Loucy (cell line): Measurements from ENCODE around the gene UBTD2.
A peak's percentile ranks its signal among the peaks of the same experiment; 100 is the strongest.
"Not testable (repeated sequence)": the region's sequence is repeated elsewhere in the genome, so short reads cannot be mapped to it uniquely, and the experiment has no call there.

Source experiments
- H2AFZ ChIP-seq: fragments of 200-600 bp; sonication (generic); 2 replicates; pipeline ENCODE4 v1.6.0; 2016; ENCODE audit warnings: antibody characterized with exemption, mild to moderate bottlenecking, low read length, moderate library complexity
- H3F3A ChIP-seq: fragments of 200-600 bp; 2 replicates; pipeline ENCODE4 v1.6.0; 2016; ENCODE audit warnings: antibody characterized with exemption, low read depth, mild to moderate bottlenecking
- H3K27me3 ChIP-seq: fragments of 200-600 bp; sonication (generic); 2 replicates; pipeline ENCODE4 v1.6.1; 2014; ENCODE audit warnings: low read length, mild to moderate bottlenecking; ENCODE audit not compliant: insufficient read depth, poor library complexity, severe bottlenecking
- H3K36me3 ChIP-seq: fragments of 200-600 bp; sonication (generic); 2 replicates; pipeline ENCODE4 v1.6.1; 2016; ENCODE audit warnings: low read length; ENCODE audit not compliant: insufficient read depth
- H3K4me1 ChIP-seq: fragments of 200-600 bp; sonication (generic); 2 replicates; pipeline ENCODE4 v1.5.1; 2014; ENCODE audit warnings: low read length, mild to moderate bottlenecking; ENCODE audit not compliant: insufficient read depth, poor library complexity, severe bottlenecking
- H3K4me2 ChIP-seq: fragments of 200-600 bp; sonication (generic); 2 replicates; pipeline ENCODE4 v1.6.0; 2014; ENCODE audit warnings: antibody characterized with exemption, low read length, low read depth, mild to moderate bottlenecking; ENCODE audit not compliant: poor library complexity, severe bottlenecking
- H3K4me3 ChIP-seq: fragments of 200-600 bp; sonication (generic); 2 replicates; pipeline ENCODE4 v1.5.1; 2014; ENCODE audit warnings: low read length, mild to moderate bottlenecking, mixed read lengths; ENCODE audit not compliant: poor library complexity, severe bottlenecking
- H3K79me2 ChIP-seq: fragments of 200-600 bp; sonication (generic); 2 replicates; pipeline ENCODE4 v1.6.1; 2014; ENCODE audit warnings: low read length; ENCODE audit not compliant: insufficient read depth
- H3K9ac ChIP-seq: fragments of 200-600 bp; sonication (generic); 2 replicates; pipeline ENCODE4 v1.6.0; 2014; ENCODE audit warnings: mild to moderate bottlenecking, low read depth, low read length, moderate library complexity; ENCODE audit not compliant: poor library complexity, severe bottlenecking
- H3K9me2 ChIP-seq: fragments of 200-600 bp; sonication (generic); replicated peaks from 2 replicates; pipeline ENCODE4 v1.6.1; 2016; ENCODE audit warnings: low read depth, low read length, mixed read lengths
- H3K9me3 ChIP-seq: fragments of 200-600 bp; sonication (generic); 2 replicates; pipeline ENCODE4 v1.6.1; 2014; ENCODE audit warnings: mild to moderate bottlenecking, antibody characterized with exemption, low read length, low read depth; ENCODE audit not compliant: insufficient read depth
- H4K20me1 ChIP-seq: fragments of 200-600 bp; sonication (generic); 2 replicates; pipeline ENCODE4 v1.6.0; 2014; ENCODE audit warnings: antibody characterized with exemption, low read length, mild to moderate bottlenecking; ENCODE audit not compliant: insufficient read depth, poor library complexity, severe bottlenecking
- CTCF ChIP-seq: fragments of 200-600 bp; sonication (generic); conservative IDR thresholded peaks from 2 replicates; pipeline ENCODE4 v1.5.1; 2014; ENCODE audit warnings: mild to moderate bottlenecking, antibody characterized with exemption, low read length
- EZH2phosphoT487 ChIP-seq: fragments of 200-600 bp; IDR thresholded peaks from 2 replicates; pipeline ENCODE4 v1.6.1; 2018; ENCODE audit warnings: antibody characterized with exemption, mild to moderate bottlenecking, moderate library complexity, borderline replicate concordance

Gene UBTD2

GRCh38 chr5:172283020-172283861 is at the start of gene UBTD2:
Gene UBTD2, minus strand, starts transcription at chr5:172283764. Its CDS starts 99 bp downstream, at chr5:172283665.
- TF ChIP-seq CTCF (peak; percentile 32; the same call in 1 of the 2 replicates), EZH2phosphoT487 (no peak)
- no peaks in the 10 kb centered on the region for H3K27me3 ChIP-seq
- peak within 1 kb of the TSS; percentile 93 for H2AFZ ChIP-seq
- no peaks in the 10 kb centered on the region for H3K9me2 ChIP-seq
- no peaks in the 10 kb centered on the region for H3K36me3 ChIP-seq
- peak within 1 kb of the TSS; percentile 91 for H3K4me2 ChIP-seq
- H3K9me3 ChIP-seq: no peaks in the 10 kb centered on the region
- H4K20me1 ChIP-seq: peaks cover 25% of the 10 kb centered on the region
- H3K79me2 ChIP-seq: peaks cover 50% of the 10 kb centered on the region
- no peaks in the 10 kb centered on the region for H3F3A ChIP-seq
- H3K4me1 ChIP-seq: peaks cover 14% of the 10 kb centered on the region
- H3K9ac ChIP-seq: peak within 1 kb of the TSS; percentile 84
- H3K4me3 ChIP-seq: peak within 1 kb of the TSS; percentile 93

- H3K4me1 ChIP-seq, H3K9ac ChIP-seq, H3K79me2 ChIP-seq, H3K9me2 ChIP-seq, H3K9me3 ChIP-seq, H3K4me2 ChIP-seq, H3K36me3 ChIP-seq, H3K4me3 ChIP-seq, H3F3A ChIP-seq, H3K27me3 ChIP-seq, H4K20me1 ChIP-seq, H2AFZ ChIP-seq: not testable (repeated sequence)
Measured at GRCh38 chr5:172326901-172327300, 43.3 kb upstream of the UBTD2 start.

- no peaks in the 10 kb centered on the region for H4K20me1 ChIP-seq
- no peak overlapping the region for H3K4me2 ChIP-seq
- no peak overlapping the region for H3K4me3 ChIP-seq
- no peaks in the 10 kb centered on the region for H3K36me3 ChIP-seq
- no peaks in the 10 kb centered on the region for H3K9me3 ChIP-seq
- no peak for TF ChIP-seq EZH2phosphoT487
- TF ChIP-seq CTCF: no peak
- H2AFZ ChIP-seq: no peak overlapping the region
- no peaks in the 10 kb centered on the region for H3F3A ChIP-seq
- H3K27me3 ChIP-seq: no peaks in the 10 kb centered on the region
- no peaks in the 10 kb centered on the region for H3K79me2 ChIP-seq
- H3K9me2 ChIP-seq: no peaks in the 10 kb centered on the region
- no peak overlapping the region for H3K9ac ChIP-seq
- no peaks in the 10 kb centered on the region for H3K4me1 ChIP-seq
Measured at GRCh38 chr5:172325452-172325851, 41.9 kb upstream of the UBTD2 start.
